LNCAP (cell line): ENCODE data around the gene ATOSA.

Experiments used
- TF ChIP-seq, protein P1 (sequence below): fragments of 450-650 bp; IDR thresholded peaks from 2 replicates; pipeline ENCODE4 v1.5.1; 2017; ENCODE audit warnings: mild to moderate bottlenecking

ATOSA gene, protein sequence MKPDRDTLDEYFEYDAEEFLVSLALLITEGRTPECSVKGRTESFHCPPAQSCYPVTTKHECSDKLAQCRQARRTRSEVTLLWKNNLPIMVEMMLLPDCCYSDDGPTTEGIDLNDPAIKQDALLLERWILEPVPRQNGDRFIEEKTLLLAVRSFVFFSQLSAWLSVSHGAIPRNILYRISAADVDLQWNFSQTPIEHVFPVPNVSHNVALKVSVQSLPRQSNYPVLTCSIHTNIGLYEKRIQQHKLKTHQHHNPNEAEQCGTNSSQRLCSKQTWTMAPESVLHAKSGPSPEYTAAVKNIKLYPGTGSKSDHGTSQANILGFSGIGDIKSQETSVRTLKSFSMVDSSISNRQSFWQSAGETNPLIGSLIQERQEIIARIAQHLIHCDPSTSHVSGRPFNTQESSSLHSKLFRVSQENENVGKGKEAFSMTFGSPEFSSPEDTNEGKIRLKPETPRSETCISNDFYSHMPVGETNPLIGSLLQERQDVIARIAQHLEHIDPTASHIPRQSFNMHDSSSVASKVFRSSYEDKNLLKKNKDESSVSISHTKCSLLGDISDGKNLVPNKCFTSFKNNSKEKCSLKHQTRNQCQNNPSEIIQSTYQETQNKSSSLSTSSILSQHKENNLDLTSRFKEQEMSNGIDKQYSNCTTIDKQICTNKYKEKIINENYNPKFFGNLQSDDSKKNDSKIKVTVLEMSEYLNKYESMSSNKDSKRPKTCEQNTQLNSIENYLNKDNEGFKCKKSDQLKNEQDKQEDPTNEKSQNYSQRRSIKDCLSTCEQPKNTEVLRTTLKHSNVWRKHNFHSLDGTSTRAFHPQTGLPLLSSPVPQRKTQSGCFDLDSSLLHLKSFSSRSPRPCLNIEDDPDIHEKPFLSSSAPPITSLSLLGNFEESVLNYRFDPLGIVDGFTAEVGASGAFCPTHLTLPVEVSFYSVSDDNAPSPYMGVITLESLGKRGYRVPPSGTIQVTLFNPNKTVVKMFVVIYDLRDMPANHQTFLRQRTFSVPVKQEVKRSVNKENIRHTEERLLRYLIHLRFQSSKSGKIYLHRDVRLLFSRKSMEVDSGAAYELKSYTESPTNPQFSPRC

DNA sequence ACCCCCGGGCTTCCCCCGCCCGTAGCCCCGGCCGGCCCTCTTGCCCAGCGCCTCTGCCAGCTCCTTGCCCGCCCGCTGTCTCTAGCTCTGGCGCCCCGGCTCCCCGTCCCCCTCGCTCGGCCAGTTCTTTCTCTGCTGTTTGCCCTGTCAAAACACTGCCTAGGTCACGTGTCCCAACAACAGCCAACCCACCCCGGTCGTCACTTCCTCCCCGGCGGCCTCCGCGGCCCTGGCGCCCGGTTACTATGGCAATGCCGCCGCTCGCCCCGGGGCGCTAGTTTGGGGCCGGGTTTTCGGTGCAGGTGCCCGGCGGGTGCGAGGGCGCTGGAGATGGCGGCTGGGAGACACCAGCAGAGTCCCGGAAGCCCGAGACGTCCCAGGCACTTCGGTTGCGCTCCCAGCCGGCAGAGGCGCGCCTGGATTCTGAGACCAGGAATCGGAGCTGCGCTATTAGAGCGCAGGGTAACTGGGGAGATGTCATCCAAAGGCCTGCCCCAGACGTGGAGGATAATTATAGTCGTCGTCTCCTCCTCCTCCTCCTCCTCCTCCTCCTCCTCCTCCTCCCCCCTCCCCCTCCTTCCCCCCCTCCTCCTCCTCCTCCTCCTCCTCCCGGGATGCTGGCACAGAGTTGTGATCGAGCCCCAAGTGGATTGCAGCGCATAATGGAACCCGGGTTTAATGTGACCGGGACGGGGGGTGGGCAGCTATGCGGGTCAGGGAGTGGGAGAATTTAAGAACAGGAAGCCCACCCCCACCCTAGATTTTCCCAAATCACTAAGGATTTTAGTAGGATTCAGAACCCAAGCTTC is at the start of gene ATOSA:
ATOSA (minus strand) TSS at position 157 of the 809 bp plus-strand sequence. CDS start 1,367 bp downstream, outside the sequence.
- TF ChIP-seq, protein P1, sequence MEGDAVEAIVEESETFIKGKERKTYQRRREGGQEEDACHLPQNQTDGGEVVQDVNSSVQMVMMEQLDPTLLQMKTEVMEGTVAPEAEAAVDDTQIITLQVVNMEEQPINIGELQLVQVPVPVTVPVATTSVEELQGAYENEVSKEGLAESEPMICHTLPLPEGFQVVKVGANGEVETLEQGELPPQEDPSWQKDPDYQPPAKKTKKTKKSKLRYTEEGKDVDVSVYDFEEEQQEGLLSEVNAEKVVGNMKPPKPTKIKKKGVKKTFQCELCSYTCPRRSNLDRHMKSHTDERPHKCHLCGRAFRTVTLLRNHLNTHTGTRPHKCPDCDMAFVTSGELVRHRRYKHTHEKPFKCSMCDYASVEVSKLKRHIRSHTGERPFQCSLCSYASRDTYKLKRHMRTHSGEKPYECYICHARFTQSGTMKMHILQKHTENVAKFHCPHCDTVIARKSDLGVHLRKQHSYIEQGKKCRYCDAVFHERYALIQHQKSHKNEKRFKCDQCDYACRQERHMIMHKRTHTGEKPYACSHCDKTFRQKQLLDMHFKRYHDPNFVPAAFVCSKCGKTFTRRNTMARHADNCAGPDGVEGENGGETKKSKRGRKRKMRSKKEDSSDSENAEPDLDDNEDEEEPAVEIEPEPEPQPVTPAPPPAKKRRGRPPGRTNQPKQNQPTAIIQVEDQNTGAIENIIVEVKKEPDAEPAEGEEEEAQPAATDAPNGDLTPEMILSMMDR = no peak

DNA sequence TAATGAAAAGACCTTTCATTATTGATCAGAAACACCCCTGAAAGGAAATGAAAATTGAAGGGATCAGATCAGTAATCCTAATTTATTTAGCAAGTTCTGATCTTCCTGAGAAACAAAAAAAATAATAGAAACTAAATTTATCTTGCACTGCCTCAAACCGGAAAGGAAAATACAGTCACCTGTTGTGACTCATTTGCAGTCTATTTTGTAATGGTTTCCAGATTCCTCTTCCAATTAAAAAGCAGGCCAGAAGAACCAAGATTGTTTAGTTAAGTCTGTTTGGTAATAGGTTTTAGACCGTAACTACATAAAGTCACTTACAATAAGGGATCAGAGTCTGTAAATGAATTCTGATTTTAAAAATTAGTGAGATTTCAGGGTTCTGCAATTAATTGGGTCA is 49.7 kb upstream of the ATOSA start:
- TF ChIP-seq, protein P1 = no peak

DNA sequence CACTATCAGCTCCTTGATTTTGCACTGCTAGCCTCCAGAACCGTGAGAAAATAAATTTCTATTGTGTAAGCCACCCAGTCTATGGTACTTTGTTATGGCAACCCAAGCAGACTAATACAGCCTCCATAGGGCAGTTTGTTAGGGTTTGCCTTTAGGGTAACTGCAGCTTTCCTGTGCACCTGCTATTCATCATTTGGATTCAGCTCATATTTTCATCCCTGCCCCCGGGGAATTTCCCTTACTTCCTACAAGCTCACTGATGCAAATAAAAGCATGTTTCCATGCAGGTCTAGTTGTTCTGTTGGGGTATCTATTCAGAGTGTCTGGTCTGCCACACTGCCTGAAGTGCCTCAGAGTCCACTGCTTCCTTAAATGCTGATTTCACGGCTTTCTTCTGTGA is 48.6 kb upstream of the ATOSA start:
- TF ChIP-seq, protein P1 = no peak

DNA sequence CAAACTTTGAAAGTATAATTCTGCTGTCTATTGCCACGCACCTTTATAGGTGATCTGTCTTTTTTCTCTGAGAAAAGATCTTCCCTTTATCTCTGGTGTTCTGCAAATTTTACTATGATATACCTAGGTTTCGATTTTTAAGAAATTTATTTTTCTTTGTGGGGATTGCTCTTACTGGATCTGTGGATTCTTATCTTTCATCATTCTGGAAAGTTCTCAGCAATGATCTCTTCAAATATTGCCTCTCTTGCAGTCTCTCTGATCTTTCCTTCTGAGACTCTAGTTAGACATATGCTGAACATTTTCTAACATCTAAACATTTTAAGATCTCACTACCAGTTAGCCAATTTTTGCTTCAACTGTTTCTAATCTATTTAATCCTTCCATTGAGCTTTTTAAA is 47.0 kb upstream of the ATOSA start:
- TF ChIP-seq, protein P1 = no peak

DNA sequence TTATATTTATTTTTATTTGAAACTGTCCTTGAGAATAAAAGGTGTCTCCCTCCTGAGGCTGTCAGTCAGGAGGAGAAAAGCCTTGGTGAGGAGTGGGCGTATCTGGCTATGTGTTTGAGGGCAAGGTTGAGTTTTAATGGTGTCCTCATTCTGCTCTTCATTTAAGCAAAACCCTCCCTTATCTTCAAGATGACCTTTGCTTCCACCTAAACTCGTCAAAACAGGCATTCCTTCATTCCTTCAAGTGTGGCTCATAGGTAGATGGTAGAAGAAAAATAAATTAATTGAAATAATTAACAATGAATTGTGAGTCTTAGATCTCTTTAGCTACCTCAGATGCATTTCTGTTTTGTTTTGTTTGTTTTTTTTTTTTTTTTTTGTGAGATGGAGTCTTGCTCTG is 39.4 kb upstream of the ATOSA start:
- TF ChIP-seq, protein P1 = no peak

DNA sequence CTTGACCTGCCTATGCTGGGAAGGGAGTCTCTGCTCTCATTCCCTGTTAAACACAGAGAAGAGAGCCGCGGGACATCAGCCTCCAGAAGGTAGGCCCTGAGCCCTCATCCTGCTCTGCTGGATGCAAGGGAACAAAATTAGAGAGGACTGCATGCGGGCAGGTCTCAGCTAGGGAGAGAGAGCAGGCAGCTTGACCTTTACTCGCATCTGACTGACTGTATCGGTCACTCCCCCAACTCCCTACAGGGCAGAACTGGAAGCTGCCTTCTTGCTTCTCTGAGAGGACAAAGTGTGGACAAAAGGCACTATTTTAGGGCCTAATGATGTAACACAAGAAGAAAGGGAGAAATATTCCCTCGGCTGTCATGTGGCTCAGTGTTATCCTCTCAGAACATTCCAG is 38.7 kb upstream of the ATOSA start:
- TF ChIP-seq, protein P1 = no peak

DNA sequence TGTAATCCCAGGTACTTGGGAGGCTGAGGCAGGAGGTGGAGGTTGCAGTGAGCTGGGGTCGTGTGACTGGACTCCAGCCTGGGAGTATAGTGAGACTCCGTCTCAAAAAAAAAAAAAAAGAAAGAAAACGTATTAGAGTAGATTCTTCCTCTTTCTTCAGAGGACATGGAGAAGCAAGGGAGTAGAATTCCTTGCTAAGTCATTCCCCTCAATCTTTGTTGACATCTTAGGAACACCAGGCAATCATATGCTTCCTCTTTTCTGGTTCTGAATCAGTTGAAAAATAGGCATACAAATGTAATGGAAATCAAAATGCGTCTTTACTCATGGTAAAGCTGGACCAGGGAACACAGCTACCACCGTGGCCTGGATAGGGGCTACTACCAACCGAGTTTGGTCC is 38.3 kb upstream of the ATOSA start:
- TF ChIP-seq, protein P1 = no peak
